ENCODE measurements around the gene ARID3A.

Gene ARID3A

GRCh38 chr19:984165-984967 lies 58.5 kb downstream of the ARID3A start, which contains the start of gene WDR18:
TSS of gene WDR18 (plus strand) at chr19:984345. CDS start at chr19:984354, 9 bp downstream.
- in situ Hi-C loops (cut with HindIII; ENCODE audit: low sequenced_read_pairs), result no loop called here

DNA sequence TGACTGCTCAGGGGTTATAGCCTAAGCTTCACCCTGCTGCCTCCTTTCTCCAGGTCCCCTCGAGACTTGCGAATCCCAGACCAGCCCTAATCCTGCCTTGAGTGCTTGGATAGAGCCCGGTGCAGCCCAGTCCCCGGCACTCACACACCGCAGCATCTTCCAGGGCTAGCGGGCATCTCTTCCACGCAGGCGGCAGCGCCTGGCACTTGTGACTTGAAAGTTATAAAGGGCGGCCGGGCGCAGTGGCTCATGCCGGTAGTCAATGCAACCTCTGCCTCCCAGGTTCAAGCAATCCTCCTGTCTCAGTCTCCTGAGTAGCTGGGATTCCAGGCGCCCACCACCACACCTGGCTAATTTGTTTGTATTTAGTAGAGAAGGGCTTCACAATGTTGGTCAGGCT lies 60.2 kb downstream of the ARID3A start:
- in situ Hi-C loops (cut with HindIII; ENCODE audit: low sequenced_read_pairs), result no loop called here

DNA sequence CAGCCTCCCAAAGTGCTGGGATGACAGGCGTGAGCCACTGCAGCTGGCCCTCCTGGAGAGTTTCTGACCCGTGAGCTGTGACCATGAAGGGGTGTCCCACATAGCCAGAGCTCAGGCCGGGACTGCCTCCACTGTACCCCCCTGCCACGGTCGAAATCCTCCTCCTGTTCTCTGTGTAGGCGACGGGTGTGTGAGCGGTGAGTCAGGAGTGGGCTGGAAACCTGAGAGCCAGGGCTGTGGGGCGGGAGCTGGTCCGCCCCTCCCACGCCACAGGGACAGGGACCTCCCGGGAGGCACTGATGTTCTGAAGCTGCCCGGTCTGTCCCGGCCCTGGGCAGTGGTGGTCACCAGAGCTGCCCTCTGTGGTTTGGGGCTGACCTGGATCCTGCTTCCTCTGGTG lies 62.2 kb downstream of the ARID3A start:
- in situ Hi-C loops (cut with HindIII; ENCODE audit: low sequenced_read_pairs), result no loop called here

DNA sequence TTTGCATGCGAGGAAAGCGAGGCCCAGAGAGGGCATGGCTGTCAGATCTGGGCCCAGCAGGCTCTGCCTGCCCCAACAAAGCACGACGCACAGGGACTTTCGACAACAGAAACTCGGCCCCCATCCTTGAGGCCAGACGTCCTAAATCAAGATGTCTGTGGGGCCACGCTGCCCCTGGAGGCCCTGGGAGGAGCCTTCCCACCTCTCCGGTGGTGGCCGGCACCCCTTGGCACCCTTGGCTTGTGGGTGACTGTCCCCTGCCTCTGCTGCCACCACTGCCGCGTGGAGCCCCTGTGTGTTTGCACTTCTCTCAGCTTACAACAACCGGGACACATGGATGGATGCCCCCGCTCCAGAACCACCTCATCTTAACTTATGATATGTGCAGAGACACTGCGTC lies 62.7 kb downstream of the ARID3A start:
- in situ Hi-C loops (cut with HindIII; ENCODE audit: low sequenced_read_pairs), result no loop called here

DNA sequence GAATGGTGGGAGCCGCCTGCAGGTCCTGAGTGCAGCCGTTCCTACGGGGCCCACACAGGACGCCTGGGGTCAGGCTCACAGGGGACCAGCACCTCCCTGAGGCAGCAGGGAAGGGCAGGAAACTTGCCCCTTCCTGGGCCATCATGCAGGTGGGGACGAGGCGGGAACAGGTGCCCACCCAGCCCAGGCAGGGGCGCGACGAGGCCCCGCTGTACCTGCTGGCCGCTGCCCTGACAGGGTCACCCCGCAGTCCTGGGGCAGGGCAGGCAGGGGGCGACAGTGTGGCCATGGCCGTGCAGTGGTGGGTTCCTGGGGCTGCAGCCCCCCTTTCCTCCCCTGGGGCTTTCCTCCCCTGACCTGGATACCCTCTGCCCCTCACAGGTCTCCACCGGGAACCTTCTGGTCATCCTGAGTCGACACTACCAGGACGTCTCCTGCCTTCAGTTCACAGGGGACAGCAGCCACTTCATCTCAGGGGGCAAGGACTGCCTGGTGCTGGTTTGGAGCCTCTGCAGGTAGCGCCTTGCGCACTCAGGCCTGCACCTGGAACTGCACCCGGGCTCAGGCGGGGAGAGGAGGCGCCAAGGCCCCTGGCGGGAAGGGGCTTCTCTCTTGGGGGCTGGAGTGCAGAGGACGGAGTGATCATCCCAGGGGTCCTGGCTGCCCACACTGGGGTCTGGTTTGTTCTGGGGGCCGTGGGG lies 63.7 kb downstream of the ARID3A start:
- in situ Hi-C loops (cut with HindIII; ENCODE audit: low sequenced_read_pairs), result no loop called here

DNA sequence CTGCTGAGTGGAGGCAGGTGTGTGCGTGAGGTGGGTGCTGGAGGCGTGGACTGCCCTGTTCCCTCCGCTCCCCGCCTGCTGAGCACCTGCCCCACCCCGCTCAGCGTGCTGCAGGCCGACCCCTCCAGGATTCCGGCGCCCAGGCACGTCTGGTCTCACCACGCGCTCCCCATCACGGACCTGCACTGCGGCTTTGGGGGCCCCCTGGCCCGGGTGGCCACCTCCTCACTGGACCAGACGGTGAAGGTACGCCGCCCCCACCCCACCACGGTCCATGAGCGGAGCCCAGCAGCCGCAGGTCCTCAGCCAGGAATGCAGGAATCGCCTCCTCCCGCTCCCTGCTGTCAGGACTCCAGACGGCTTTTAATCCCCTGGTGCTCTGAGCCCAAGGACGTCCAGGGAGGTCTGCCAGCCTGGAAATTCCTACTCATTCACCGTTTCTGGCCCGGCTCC lies 64.3 kb downstream of the ARID3A start:
- in situ Hi-C loops (cut with HindIII; ENCODE audit: low sequenced_read_pairs), result no loop called here

DNA sequence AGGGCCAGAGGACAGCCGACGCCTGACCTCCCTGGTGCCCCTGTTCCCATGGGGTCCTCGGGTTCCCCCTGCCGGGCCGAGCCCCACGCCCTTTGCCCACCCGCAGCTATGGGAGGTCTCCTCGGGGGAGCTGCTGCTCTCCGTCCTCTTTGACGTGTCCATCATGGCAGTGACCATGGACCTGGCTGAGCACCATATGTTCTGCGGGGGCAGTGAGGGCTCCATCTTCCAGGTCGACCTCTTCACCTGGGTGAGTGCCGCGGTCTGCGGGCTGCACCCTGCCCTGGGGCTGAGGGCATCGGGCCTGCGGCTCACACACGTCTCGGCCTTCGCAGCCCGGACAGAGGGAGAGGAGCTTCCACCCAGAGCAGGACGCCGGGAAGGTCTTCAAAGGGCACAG lies 64.9 kb downstream of the ARID3A start:
- in situ Hi-C loops (cut with HindIII; ENCODE audit: low sequenced_read_pairs), result no loop called here

- in situ Hi-C loops (cut with HindIII; ENCODE audit: low sequenced_read_pairs), result no loop called here
These were observed 65.5 kb downstream of the ARID3A start for GRCh38 chr19:991174-991931.

- in situ Hi-C loops (cut with HindIII; ENCODE audit: low sequenced_read_pairs), result no loop called here
These were observed 66.3 kb downstream of the ARID3A start for GRCh38 chr19:991932-992669.

- in situ Hi-C loops (cut with HindIII; ENCODE audit: low sequenced_read_pairs), result no loop called here
These were observed 66.8 kb downstream of the ARID3A start for GRCh38 chr19:992670-993055.

DNA sequence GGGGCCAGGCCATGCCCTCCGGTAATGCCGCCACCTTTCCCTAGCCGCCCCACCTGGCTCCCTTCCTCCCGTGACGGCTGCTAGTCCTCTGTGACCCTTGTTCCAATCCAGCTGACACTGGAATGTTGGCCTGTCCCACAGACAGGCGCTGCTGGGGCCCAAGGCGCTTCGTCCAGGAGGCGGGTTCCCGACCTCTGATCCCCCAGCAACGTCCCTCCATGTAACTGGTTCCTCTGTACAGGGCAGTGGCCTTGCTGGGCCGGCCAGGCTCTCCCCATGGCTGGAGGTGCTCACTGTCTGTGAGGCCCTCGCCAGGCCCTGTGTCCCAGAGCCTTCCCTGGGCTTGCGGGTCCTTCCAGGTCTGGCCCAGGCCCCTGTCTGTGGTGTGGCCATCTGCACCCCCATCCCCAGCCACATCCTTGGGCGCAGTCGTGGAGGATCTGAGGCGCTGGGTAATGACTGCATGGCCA lies 67.6 kb downstream of the ARID3A start:
- in situ Hi-C loops (cut with HindIII; ENCODE audit: low sequenced_read_pairs), result no loop called here

DNA sequence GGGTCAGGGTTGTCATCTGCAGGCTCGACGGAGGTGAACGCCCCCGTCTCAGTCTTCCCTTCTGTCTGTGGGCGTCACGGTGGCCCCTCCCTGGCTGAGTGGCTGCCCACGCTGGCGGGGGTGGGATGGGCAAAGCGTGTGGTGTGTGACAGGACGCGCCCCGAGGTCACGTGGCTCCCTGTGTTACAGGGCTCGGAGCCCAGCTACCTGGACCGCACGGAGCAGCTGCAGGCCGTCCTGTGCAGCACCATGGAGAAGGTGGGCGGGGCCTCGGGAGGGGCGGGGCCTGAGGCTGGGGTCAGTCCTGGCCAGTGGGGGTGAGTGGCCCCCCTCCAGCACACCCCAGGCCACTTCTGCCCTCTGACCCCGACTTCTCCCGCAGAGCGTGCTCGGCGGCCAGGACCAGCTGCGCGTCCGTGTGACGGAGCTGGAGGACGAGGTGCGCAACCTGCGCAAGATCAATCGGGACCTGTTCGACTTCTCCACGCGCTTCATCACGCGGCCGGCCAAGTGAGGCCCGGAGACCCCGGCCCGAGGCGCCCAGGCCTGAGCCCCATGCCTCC lies 68.1 kb downstream of the ARID3A start:
- in situ Hi-C loops (cut with HindIII; ENCODE audit: low sequenced_read_pairs), result no loop called here

DNA sequence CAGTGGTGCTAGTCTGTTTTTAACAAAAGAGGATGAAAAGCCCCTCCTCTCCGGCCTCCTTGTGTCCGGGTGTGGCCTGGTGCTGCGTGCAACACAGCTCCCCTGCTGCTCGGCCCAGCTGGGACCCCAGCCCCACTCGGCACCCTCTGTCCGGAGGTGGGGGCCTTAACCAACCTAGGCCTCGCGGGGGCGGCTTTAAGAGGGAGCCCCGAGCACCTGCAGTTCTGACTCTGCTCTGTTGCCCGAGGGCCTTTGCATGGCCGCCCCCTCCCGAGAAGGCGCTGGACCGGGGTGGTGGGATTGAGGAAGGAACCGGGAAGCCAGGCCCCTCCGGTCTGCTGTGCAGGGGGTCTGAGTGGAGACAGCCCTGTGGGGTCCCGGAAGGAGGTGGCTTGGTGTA lies 68.7 kb downstream of the ARID3A start:
- in situ Hi-C loops (cut with HindIII; ENCODE audit: low sequenced_read_pairs), result no loop called here

DNA sequence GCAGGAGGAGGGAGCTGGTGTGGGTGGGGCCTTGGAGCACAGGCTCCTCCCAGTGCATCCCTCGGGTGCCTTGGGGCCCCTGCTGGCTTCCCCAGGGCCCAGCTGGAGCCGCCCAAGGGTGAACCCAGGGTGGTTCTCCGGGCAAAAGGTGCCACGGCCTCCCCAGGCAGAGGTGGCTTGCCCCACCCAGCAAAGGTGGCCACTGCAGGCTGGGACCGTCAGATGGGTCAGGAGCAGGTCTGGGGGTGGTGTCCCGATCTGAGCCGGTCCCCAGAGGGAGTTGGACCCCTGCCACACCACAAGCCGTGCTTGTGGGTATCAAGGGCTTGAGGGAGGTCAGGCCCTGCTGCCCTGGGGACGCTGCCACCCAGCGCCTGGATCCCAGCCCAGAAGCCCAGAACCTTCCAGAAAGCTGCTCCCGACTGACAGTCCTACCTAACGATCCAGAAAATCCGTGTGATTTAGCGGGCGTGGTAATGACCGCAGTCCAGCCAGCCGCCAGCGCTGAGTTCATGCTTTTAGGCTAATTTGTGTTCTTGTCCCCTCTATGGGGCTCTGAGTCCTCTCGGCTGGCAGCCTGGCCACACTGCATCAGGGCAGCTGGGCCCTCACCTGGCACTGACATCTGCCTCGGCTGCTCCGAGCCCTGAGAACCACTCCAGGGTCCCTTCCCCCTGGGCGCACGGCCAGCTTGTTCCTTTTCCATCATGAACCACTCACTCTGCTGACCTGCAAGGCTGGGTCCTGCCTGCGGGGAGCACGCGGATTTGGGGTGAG lies 69.4 kb downstream of the ARID3A start:
- in situ Hi-C loops (cut with HindIII; ENCODE audit: low sequenced_read_pairs), result no loop called here

GRCh38 chr19:996051-996838 lies 70.4 kb downstream of the ARID3A start:
- in situ Hi-C loops (cut with HindIII; ENCODE audit: low sequenced_read_pairs), result no loop called here

DNA sequence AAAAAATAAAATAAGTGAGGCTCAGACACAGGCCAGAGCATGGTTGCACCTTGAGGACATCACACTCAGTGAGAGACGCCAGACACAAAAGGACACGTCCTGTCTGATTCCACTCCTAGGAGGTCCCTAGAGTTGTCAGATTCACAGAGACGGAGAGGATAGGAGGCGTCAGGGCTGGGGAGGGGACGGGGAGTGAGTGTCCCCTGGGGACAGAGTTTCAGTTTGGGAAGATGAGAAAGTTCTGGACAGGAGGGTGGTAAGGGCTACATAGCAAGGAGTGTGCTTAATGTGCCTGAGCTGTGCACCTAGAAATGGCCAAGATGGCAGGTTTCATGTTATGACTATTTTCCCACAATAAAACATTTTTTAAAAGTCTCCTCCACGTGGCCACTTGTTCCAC lies 72.2 kb downstream of the ARID3A start:
- in situ Hi-C loops (cut with HindIII; ENCODE audit: low sequenced_read_pairs), result no loop called here

DNA sequence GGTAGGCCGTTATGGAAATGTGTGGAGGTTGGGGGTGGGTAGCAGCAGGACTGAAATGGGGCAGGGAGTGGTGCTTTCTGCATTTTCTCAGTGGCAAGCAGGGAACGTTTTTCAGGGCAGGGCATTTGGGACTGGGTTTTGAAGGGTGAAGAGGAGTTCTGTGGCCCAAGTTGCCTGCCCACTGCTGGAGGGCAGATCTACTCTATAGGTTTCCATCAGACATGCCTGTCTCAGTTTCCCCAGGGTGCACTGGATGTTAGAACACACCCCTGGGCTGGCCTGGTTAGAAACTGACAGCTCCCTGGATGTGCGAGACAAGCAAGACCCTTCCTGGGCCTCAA lies 73.5 kb downstream of the ARID3A start:
- in situ Hi-C loops (cut with HindIII; ENCODE audit: low sequenced_read_pairs), result no loop called here

GRCh38 chr19:1000095-1000494 lies 74.3 kb downstream of the ARID3A start, which contains the start of gene GRIN3B:
TSS of gene GRIN3B (plus strand) at chr19:1000419. CDS start at chr19:1000438, 19 bp downstream.
- in situ Hi-C loops (cut with HindIII; ENCODE audit: low sequenced_read_pairs), result no loop called here

All from endothelial cell of hepatic sinusoid (primary cell).